Measurements from ENCODE around the gene COX5A. TPM values are rescaled to one million over a fixed set of nuclear protein-coding genes. Genes with fewer than 3 reads are reported as not detected.

The COX5A gene
- 47.9 TPM for total RNA-seq

GRCh38 chr15:74937590-74938371 is at the start of gene COX5A:
COX5A (minus strand) TSS chr15:74938073; CDS start chr15:74938014, 59 bp downstream.
- DNase-seq (ENCODE audit: low read depth in 2 of 3, low spot score in 2 of 3), result peak; percentile 88 to 97 (median 96)

- DNase-seq (ENCODE audit: low read depth in 2 of 3, low spot score in 2 of 3), result no peak
These were observed 45.9 kb upstream of the COX5A start for GRCh38 chr15:74983725-74984231.

- no peak for DNase-seq (ENCODE audit: low read depth in 2 of 3, low spot score in 2 of 3)
These were observed 44.3 kb upstream of the COX5A start for GRCh38 chr15:74982183-74982582.

- DNase-seq (ENCODE audit: low read depth in 2 of 3, low spot score in 2 of 3), result no peak
These were observed 40.6 kb upstream of the COX5A start for GRCh38 chr15:74978503-74978902.

GRCh38 chr15:74978077-74978476 is 40.2 kb upstream of the COX5A start:
- no peak for DNase-seq (ENCODE audit: low read depth in 2 of 3, low spot score in 2 of 3)

- no peak for DNase-seq (ENCODE audit: low read depth in 2 of 3, low spot score in 2 of 3)
These were observed 39.7 kb upstream of the COX5A start for GRCh38 chr15:74977599-74977998.

GRCh38 chr15:74976159-74976558 is 38.3 kb upstream of the COX5A start:
- no peak for DNase-seq (ENCODE audit: low read depth in 2 of 3, low spot score in 2 of 3)

GRCh38 chr15:74967670-74968069 is 29.8 kb upstream of the COX5A start:
- no peak for DNase-seq (ENCODE audit: low read depth in 2 of 3, low spot score in 2 of 3)

- DNase-seq (ENCODE audit: low read depth in 2 of 3, low spot score in 2 of 3), result no peak
These were observed 26.9 kb upstream of the COX5A start for GRCh38 chr15:74964794-74965193.

GRCh38 chr15:74963213-74963612 is 25.3 kb upstream of the COX5A start:
- no peak for DNase-seq (ENCODE audit: low read depth in 2 of 3, low spot score in 2 of 3)

GRCh38 chr15:74962671-74963070 is 24.8 kb upstream of the COX5A start:
- DNase-seq (ENCODE audit: low read depth in 2 of 3, low spot score in 2 of 3), result no peak

- no peak for DNase-seq (ENCODE audit: low read depth in 2 of 3, low spot score in 2 of 3)
These were observed 24.3 kb upstream of the COX5A start for GRCh38 chr15:74962219-74962618.

GRCh38 chr15:74961616-74962015 is 23.7 kb upstream of the COX5A start:
- DNase-seq (ENCODE audit: low read depth in 2 of 3, low spot score in 2 of 3), result no peak

- no peak for DNase-seq (ENCODE audit: low read depth in 2 of 3, low spot score in 2 of 3)
These were observed 23.2 kb upstream of the COX5A start for GRCh38 chr15:74960995-74961588.

- no peak for DNase-seq (ENCODE audit: low read depth in 2 of 3, low spot score in 2 of 3)
These were observed 22.4 kb upstream of the COX5A start for GRCh38 chr15:74960286-74960685.

GRCh38 chr15:74959586-74959939 is 21.7 kb upstream of the COX5A start:
- DNase-seq (ENCODE audit: low read depth in 2 of 3, low spot score in 2 of 3), result no peak

- no peak for DNase-seq (ENCODE audit: low read depth in 2 of 3, low spot score in 2 of 3)
These were observed 21.2 kb upstream of the COX5A start for GRCh38 chr15:74958908-74959585.

GRCh38 chr15:74958320-74958907 is 20.5 kb upstream of the COX5A start:
- DNase-seq (ENCODE audit: low read depth in 2 of 3, low spot score in 2 of 3), result no peak

- no peak for DNase-seq (ENCODE audit: low read depth in 2 of 3, low spot score in 2 of 3)
These were observed 19.7 kb upstream of the COX5A start for GRCh38 chr15:74957476-74958035.

GRCh38 chr15:74956648-74957475 is 19.0 kb upstream of the COX5A start, which contains the start of gene RPP25:
RPP25 (minus strand) TSS chr15:74956772; CDS start chr15:74956583, 189 bp downstream.
- peak in 2 of 3 donors; percentile 46 to 52 for DNase-seq (ENCODE audit: low read depth in 2 of 3, low spot score in 2 of 3)
